ENCODE measurements around the gene HLA-DPA1. TPM values are rescaled to one million over a fixed set of nuclear protein-coding genes. Genes with fewer than 3 reads are reported as not detected.

HLA-DPA1 gene
- total and polyA plus RNA-seq, 10 of the 15 experiments (the other 5 are each of a cell fraction or from before 2014, with no cell fraction given): 508 to 1,640 (median 829) TPM

- TF ChIP-seq EP300 (IDR thresholded peaks at IDR 0.05; ENCODE audit: borderline replicate concordance in 1 of 2, control insufficient read depth in 1 of 2, low read depth in 2 of 2, low read length in 2 of 2) (no peak), LARP7 (IDR thresholded peaks at IDR 0.05) (no peak), TCF7 (IDR thresholded peaks at IDR 0.05; ENCODE audit: borderline replicate concordance) (no peak)
Observed at GRCh38 chr6:33053230-33053629, 20.2 kb downstream of the HLA-DPA1 start (continued).

GRCh38 chr6:33052627-33053026 is 20.8 kb downstream of the HLA-DPA1 start:
- CTCF ChIA-PET: interaction anchor here (0.6 to 6.1 kb wide), 4 partner anchors 20 to 60 kb away, joined by 3 to 73 read pairs (median 4); partner anchors contain the start of gene HLA-DPA1
- POLR2A ChIA-PET: interaction anchor here (0.8 kb wide), 2 partner anchors 17 to 20 kb away, joined by 3 read pairs; no protein-coding TSS in a partner anchor
- Histone ChIP-seq H3K27me3 (replicated peaks in 1 of 2; ENCODE audit: control insufficient read depth in 2 of 2, insufficient read depth in 2 of 2, low read length in 1 of 2) (no peaks in the 10 kb centered on the region), H2AFZ (ENCODE audit: control insufficient read depth, low read depth, low read length) (no peak overlapping the region), H3K9me3 (replicated peaks; ENCODE audit: control insufficient read depth, insufficient read depth, low read length) (no peaks in the 10 kb centered on the region), H3K4me2 (ENCODE audit: control insufficient read depth, insufficient read depth) (no peak overlapping the region), H3K79me2 (ENCODE audit: control insufficient read depth, insufficient read depth, low read length) (no peaks in the 10 kb centered on the region), H3K4me3 (no peak overlapping the region), H3K4me1 (ENCODE audit: control insufficient read depth, insufficient read depth, low read length) (peaks cover 5% of the 10 kb centered on the region), H4K20me1 (ENCODE audit: control insufficient read depth, insufficient read depth) (no peaks in the 10 kb centered on the region), H3K36me3 (ENCODE audit: control insufficient read depth in 2 of 2, insufficient read depth in 2 of 2, low read length in 1 of 2) (no peaks in the 10 kb centered on the region), H3K9ac (ENCODE audit: control insufficient read depth, insufficient read depth, low read length) (no peak overlapping the region), H3K27ac (ENCODE audit: control insufficient read depth, insufficient read depth) (no peak overlapping the region)
- SMC1A ChIA-PET (ENCODE audit: uncharacterized antibody, unreplicated experiment): interaction anchor here (1.0 to 5.5 kb wide), 7 partner anchors 12 to 37 kb away, joined by 3 to 44 read pairs (median 6); partner anchors contain the start of genes HLA-DPA1 and HLA-DPB1
- RAD21 ChIA-PET (ENCODE audit: unreplicated experiment): no interaction called here
- TF ChIP-seq ZNF217 (IDR thresholded peaks at IDR 0.05): no peak
- no TSS peak for BruUV-seq (replicated peaks)
- intact Hi-C loops (cut with micrococcal nuclease; ENCODE audit: unreplicated experiment): no loop called here
- FAIRE-seq (no peak), DNase-seq (ENCODE audit: low read depth, low spot score) (no peak), ATAC-seq (no peak)
- in situ Hi-C loops (cut with MboI): loop anchor here (25.0 kb wide), 1 partner anchor 1610 kb away; no protein-coding TSS in a partner anchor

All from GM12878 (cell line).